H1 (cell line): Measurements from ENCODE around the gene AGBL4. TPM values are rescaled to one million over a fixed set of nuclear protein-coding genes. Genes with fewer than 3 reads are reported as not detected.

ENCODE experiments used
- CTCF ChIA-PET: fragments of 300-600 bp; sonication (Branson Sonifier 250); formaldehyde crosslinking; loops from one replicate; lab custom pipeline; 2021; ENCODE audit not compliant: partially characterized antibody; lab: Charles Lee
- POLR2A ChIA-PET: fragments of 300-600 bp; sonication (Branson Sonifier 250); formaldehyde crosslinking; loops from one replicate; lab custom pipeline; 2021; ENCODE audit warnings: inconsistent platforms; ENCODE audit not compliant: partially characterized antibody; lab: Charles Lee
- DNase-seq, 2 experiments: peaks; one replicate each; pipeline versions ENCODE4 v3.0.0 to v3.0.0-alpha.2; 2010 to 2022; ENCODE audit warnings: low spot score in 2 of 2, low read depth in 1 of 2, mixed read lengths in 1 of 2
- FAIRE-seq: peaks from 2 replicates; lab custom pipeline; 2011; peaks lifted over from hg19 to GRCh38; lab: Jason Lieb, UNC
- H2AFZ ChIP-seq: 2 replicates; pipeline ENCODE4 v1.8.1; 2012; ENCODE audit warnings: low read length, inconsistent platforms
- H2AK5ac ChIP-seq: 2 replicates; pipeline ENCODE4 v1.6.1; 2013; ENCODE audit warnings: low read depth, low read length
- H2BK120ac ChIP-seq: replicated peaks from 2 replicates; pipeline ENCODE3; 2013; ENCODE audit warnings: low read depth, low read length, inconsistent platforms
- H2BK12ac ChIP-seq: 2 replicates; pipeline ENCODE4 v1.6.1; 2013; ENCODE audit warnings: low read depth, low read length
- H2BK15ac ChIP-seq: 2 replicates; pipeline ENCODE4 v1.6.1; 2013; ENCODE audit warnings: low read length
- H2BK20ac ChIP-seq: 2 replicates; pipeline ENCODE4 v1.6.1; 2013; ENCODE audit warnings: low read length
- H2BK5ac ChIP-seq: 2 replicates; pipeline ENCODE4 v1.6.1; 2013; ENCODE audit warnings: low read depth, low read length
- H3K14ac ChIP-seq: 2 replicates; pipeline ENCODE4 v1.6.1; 2013; ENCODE audit warnings: inconsistent platforms; ENCODE audit not compliant: insufficient read length
- H3K18ac ChIP-seq: 2 replicates; pipeline ENCODE4 v1.6.1; 2013; ENCODE audit warnings: low read length; ENCODE audit errors: extremely low read depth
- H3K23ac ChIP-seq: 2 replicates; pipeline ENCODE4 v1.6.1; 2013; ENCODE audit warnings: inconsistent platforms; ENCODE audit not compliant: insufficient read length
- H3K23me2 ChIP-seq: 2 replicates; pipeline ENCODE4 v1.6.1; 2013; ENCODE audit warnings: low read depth, low read length
- H3K27ac ChIP-seq: 2 replicates; pipeline ENCODE4 v1.6.1; 2011; ENCODE audit warnings: low read depth, low read length, inconsistent platforms
- H3K27me3 ChIP-seq, 4 experiments: replicated peaks in 1 of 4; 1 replicate in 1 of 4; 2 replicates in 3 of 4; pipeline versions ENCODE4 v1.6.1 to v1.8.1; 2011 to 2013; ENCODE audit warnings: low read length in 3 of 4, mild to moderate bottlenecking in 3 of 4, inconsistent platforms in 2 of 4, mixed read lengths in 2 of 4, moderate library complexity in 1 of 4; ENCODE audit not compliant: control insufficient read depth in 3 of 4, insufficient read depth in 3 of 4; ENCODE audit errors: extremely low read depth in 1 of 4
- H3K36me3 ChIP-seq, 4 experiments: 2 replicates each; pipeline versions ENCODE4 v1.6.1 to v1.8.1; 2011 to 2013; ENCODE audit warnings: mild to moderate bottlenecking in 4 of 4, low read length in 3 of 4, moderate library complexity in 2 of 4, control low read depth in 1 of 4, inconsistent platforms in 1 of 4; ENCODE audit not compliant: insufficient read depth in 4 of 4, control insufficient read depth in 2 of 4
- H3K4ac ChIP-seq: replicated peaks from 2 replicates; pipeline ENCODE3; 2013; ENCODE audit warnings: low read length, low read depth, mixed read lengths, inconsistent platforms; ENCODE audit not compliant: insufficient read length
- H3K4me1 ChIP-seq, 4 experiments: replicated peaks in 1 of 4; 1 replicate in 1 of 4; 2 replicates in 3 of 4; pipeline versions ENCODE4 v1.6.1 to v1.8.1; 2011 to 2013; ENCODE audit warnings: low read length in 3 of 4, inconsistent platforms in 2 of 4, mixed read lengths in 1 of 4; ENCODE audit not compliant: insufficient read depth in 4 of 4, control insufficient read depth in 3 of 4
- H3K4me2 ChIP-seq, 2 experiments: 2 replicates each; pipeline versions ENCODE4 v1.6.1 to v1.8.1; 2011 to 2013; ENCODE audit warnings: low read depth in 2 of 2, low read length in 2 of 2, control low read depth in 1 of 2, inconsistent platforms in 1 of 2, mild to moderate bottlenecking in 1 of 2; ENCODE audit not compliant: insufficient read depth in 1 of 2
- H3K4me3 ChIP-seq, 4 experiments: fragments of 200-600, 300-600 bp in 1 of 4; sonication (generic), shearing (Covaris generic), sonication (Bioruptor Twin) in 1 of 4; 2 replicates each; pipeline versions ENCODE4 v1.5.1 to v1.8.1; 2011 to 2016; ENCODE audit warnings: low read length in 4 of 4, low read depth in 3 of 4, control low read depth in 2 of 4, inconsistent platforms in 2 of 4, mild to moderate bottlenecking in 2 of 4, mixed read lengths in 1 of 4, moderate library complexity in 1 of 4; ENCODE audit not compliant: insufficient read depth in 2 of 4; ENCODE audit errors: extremely low read depth in 1 of 4
- H3K56ac ChIP-seq: replicated peaks from 2 replicates; pipeline ENCODE3; 2013; ENCODE audit warnings: low read depth, mild to moderate bottlenecking, mixed read lengths, low read length, inconsistent platforms; ENCODE audit not compliant: insufficient read length
- H3K79me1 ChIP-seq: 2 replicates; pipeline ENCODE4 v1.6.1; 2013; ENCODE audit warnings: low read depth, low read length, control low read depth
- H3K79me2 ChIP-seq, 2 experiments: 2 replicates each; pipeline versions ENCODE4 v1.6.1 to v1.8.1; 2012 to 2013; ENCODE audit warnings: low read length in 2 of 2, mild to moderate bottlenecking in 2 of 2, inconsistent platforms in 1 of 2; ENCODE audit not compliant: insufficient read depth in 2 of 2, control insufficient read depth in 1 of 2
- H3K9ac ChIP-seq, 4 experiments: replicated peaks in 1 of 4; 1 replicate in 1 of 4; 2 replicates in 3 of 4; pipeline versions ENCODE4 v1.6.1 to v1.8.1; 2011 to 2013; ENCODE audit warnings: low read depth in 3 of 4, low read length in 3 of 4, control low read depth in 2 of 4, mild to moderate bottlenecking in 2 of 4, moderate library complexity in 2 of 4, inconsistent platforms in 1 of 4; ENCODE audit errors: extremely low read depth in 1 of 4
- H3K9me3 ChIP-seq, 2 experiments: 2 replicates each; pipeline versions ENCODE4 v1.6.1 to v1.8.1; 2012 to 2013; ENCODE audit warnings: mild to moderate bottlenecking in 2 of 2, moderate library complexity in 2 of 2, control low read depth in 1 of 2, inconsistent platforms in 1 of 2, low read depth in 1 of 2, low read length in 1 of 2, mixed read lengths in 1 of 2; ENCODE audit not compliant: insufficient read depth in 2 of 2
- H4K20me1 ChIP-seq, 2 experiments: replicated peaks in 1 of 2; 2 replicates each; pipeline versions ENCODE3 to v1.8.1; 2011 to 2013; ENCODE audit warnings: inconsistent platforms in 2 of 2, low read length in 2 of 2, mild to moderate bottlenecking in 1 of 2; ENCODE audit not compliant: insufficient read depth in 2 of 2, control insufficient read depth in 1 of 2
- H4K5ac ChIP-seq: 2 replicates; pipeline ENCODE4 v1.6.1; 2013; ENCODE audit warnings: low read length, low read depth, mixed read lengths, inconsistent platforms; ENCODE audit not compliant: insufficient read length
- H4K8ac ChIP-seq: 2 replicates; pipeline ENCODE4 v1.8.0; 2013; ENCODE audit warnings: mild to moderate bottlenecking, moderate library complexity, low read length, inconsistent platforms; ENCODE audit not compliant: insufficient read depth; ENCODE audit errors: extremely low read depth
- H4K91ac ChIP-seq: replicated peaks from 2 replicates; pipeline ENCODE3; 2013; ENCODE audit warnings: low read length, mixed read lengths, inconsistent platforms; ENCODE audit not compliant: insufficient read length
- BRCA1 ChIP-seq: IDR thresholded peaks from 2 replicates; pipeline ENCODE4 v1.6.1; 2012; ENCODE audit warnings: low read depth, low read length, improper control_type of control experiment
- GABPA ChIP-seq: IDR thresholded peaks from 2 replicates; pipeline ENCODE4 v1.6.1; 2011; ENCODE audit warnings: mild to moderate bottlenecking, low read length, moderate library complexity, borderline replicate concordance; ENCODE audit not compliant: insufficient read depth
- POLR2A ChIP-seq, 2 experiments: IDR thresholded peaks; 1 replicate in 1 of 2; 2 replicates in 1 of 2; pipeline ENCODE4 v1.6.1; 2011; ENCODE audit warnings: low read depth in 2 of 2, low read length in 2 of 2, mild to moderate bottlenecking in 2 of 2; ENCODE audit errors: control extremely low read depth in 1 of 2
- SP4 ChIP-seq: IDR thresholded peaks from 2 replicates; pipeline ENCODE4 v1.6.1; 2012; ENCODE audit warnings: low read length, inconsistent platforms
- WGBS, 2 experiments: shearing (Covaris generic) in 1 of 2; methylation state at CpG; one replicate each; pipeline versions ENCODE4 v1.1.6 to v1.1.7; 2013 to 2015; ENCODE audit warnings: low lambda C conversion rate in 2 of 2, mixed read lengths in 2 of 2, inconsistent platforms in 1 of 2, low coverage in 1 of 2, missing lambda C conversion rate in 1 of 2; ENCODE audit not compliant: insufficient replicate concordance in 2 of 2, insufficient coverage in 1 of 2, insufficient read length in 1 of 2; ENCODE audit errors: extremely low coverage in 1 of 2, missing lambda C conversion rate in 1 of 2; 5-methylcytosine and 5-hydroxymethylcytosine counted together
- polyA plus RNA-seq, 7 experiments: library from polyadenylated mRNA; depleted of rRNA in 3 of 7; stranded (reverse) in 5 of 7; unstranded in 2 of 7; fragments of >200 nt in 5 of 7; fragments of 200-250 nt in 2 of 7; gene quantifications; 1 replicate in 5 of 7; 2 replicates in 1 of 7; 4 replicates in 1 of 7; pipeline versions ENCODE4 v1.2.1 to v1.2.3, GENCODE V29; 2011 to 2013; ENCODE audit warnings: missing spikeins in 2 of 7, mixed read lengths in 2 of 7
- total RNA-seq: library from RNA; stranded (reverse); fragmentation: NEBNext Ultra II Directional; extraction: Animal tissue kit (Norgen Biotek cat#: 25700); gene quantifications from 2 replicates; pipeline ENCODE4 v1.2.1, GENCODE V29; 2021
- TF ChIP-seq, protein P1 (sequence below): IDR thresholded peaks from 2 replicates; pipeline ENCODE4 v1.6.1; 2012; ENCODE audit warnings: low read length, inconsistent platforms
- TF ChIP-seq, protein P2 (sequence below): IDR thresholded peaks from 2 replicates; pipeline ENCODE4 v1.6.1; 2011; ENCODE audit warnings: low read depth, mild to moderate bottlenecking, low read length; ENCODE audit not compliant: insufficient read depth

The AGBL4 gene
- total and polyA plus RNA-seq, 2 of the 8 experiments (the other 6 are each of a cell fraction or from before 2014, with no cell fraction given) = 0.41 to 0.45 TPM

DNA sequence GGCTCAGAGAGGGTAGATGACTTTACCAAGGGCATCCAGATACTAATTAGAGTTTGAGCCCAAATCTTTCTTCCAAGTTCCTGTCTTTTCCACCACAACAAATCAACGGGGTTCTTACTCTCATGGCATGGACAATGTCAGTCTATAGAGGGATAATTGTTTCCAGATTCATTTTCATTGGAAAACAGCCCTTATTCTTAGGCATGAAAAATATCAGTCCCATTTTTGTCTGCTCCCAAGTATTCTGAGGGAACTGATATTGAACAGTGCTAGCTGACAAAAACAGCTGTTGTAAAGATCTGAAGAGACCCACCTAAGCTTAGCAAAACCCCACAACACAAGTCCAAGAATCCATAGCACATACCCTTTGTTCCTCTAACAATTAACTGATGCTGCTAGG, 898.0 kb downstream of the AGBL4 start:
- H2BK120ac ChIP-seq = no peak overlapping the region
- no peak overlapping the region for H3K4me2 ChIP-seq
- no peaks in the 10 kb centered on the region for H3K27me3 ChIP-seq
- no peaks in the 10 kb centered on the region for H3K4me1 ChIP-seq
- 71% methylated on average over 1 of the region's 1 CpG; no CpG with 5 or more reads in 1 of the 2 experiments for WGBS, 2 experiments
- H3K79me1 ChIP-seq = no peaks in the 10 kb centered on the region
- H2AFZ ChIP-seq = no peak overlapping the region
- no peak overlapping the region for H3K9ac ChIP-seq
- TF ChIP-seq GABPA (no peak), SP4 (no peak), POLR2A (IDR thresholded peaks at IDR 0.05; ENCODE audit: control extremely low read depth in 1 of 2, low read depth in 2 of 2, low read length in 2 of 2) (no peak), BRCA1 (no peak)
- TF ChIP-seq, protein P1, sequence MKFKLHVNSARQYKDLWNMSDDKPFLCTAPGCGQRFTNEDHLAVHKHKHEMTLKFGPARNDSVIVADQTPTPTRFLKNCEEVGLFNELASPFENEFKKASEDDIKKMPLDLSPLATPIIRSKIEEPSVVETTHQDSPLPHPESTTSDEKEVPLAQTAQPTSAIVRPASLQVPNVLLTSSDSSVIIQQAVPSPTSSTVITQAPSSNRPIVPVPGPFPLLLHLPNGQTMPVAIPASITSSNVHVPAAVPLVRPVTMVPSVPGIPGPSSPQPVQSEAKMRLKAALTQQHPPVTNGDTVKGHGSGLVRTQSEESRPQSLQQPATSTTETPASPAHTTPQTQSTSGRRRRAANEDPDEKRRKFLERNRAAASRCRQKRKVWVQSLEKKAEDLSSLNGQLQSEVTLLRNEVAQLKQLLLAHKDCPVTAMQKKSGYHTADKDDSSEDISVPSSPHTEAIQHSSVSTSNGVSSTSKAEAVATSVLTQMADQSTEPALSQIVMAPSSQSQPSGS = no peak
- TF ChIP-seq, protein P2, sequence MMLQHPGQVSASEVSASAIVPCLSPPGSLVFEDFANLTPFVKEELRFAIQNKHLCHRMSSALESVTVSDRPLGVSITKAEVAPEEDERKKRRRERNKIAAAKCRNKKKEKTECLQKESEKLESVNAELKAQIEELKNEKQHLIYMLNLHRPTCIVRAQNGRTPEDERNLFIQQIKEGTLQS = no peak
- FAIRE-seq (no peak), DNase-seq (no peak)
- CTCF ChIA-PET = no interaction called here
- no peak overlapping the region for H2BK20ac ChIP-seq
- no peak overlapping the region for H4K91ac ChIP-seq
- no peak overlapping the region for H3K4ac ChIP-seq
- H3K9me3 ChIP-seq = peaks cover 45 to 52% of the 10 kb centered on the region in 2 experiments
- H3K27ac ChIP-seq = no peak overlapping the region
- no peaks in the 10 kb centered on the region for H4K20me1 ChIP-seq
- no peak overlapping the region for H2AK5ac ChIP-seq
- H2BK12ac ChIP-seq = no peak overlapping the region
- POLR2A ChIA-PET = no interaction called here
- H2BK5ac ChIP-seq = no peak overlapping the region
- H2BK15ac ChIP-seq = no peak overlapping the region
- no peaks in the 10 kb centered on the region for H3K79me2 ChIP-seq
- no peaks in the 10 kb centered on the region for H3K23me2 ChIP-seq
- H3K18ac ChIP-seq = no peak overlapping the region
- H3K23ac ChIP-seq = no peak overlapping the region
- H3K56ac ChIP-seq = no peak overlapping the region
- no peak overlapping the region for H4K8ac ChIP-seq
- H3K14ac ChIP-seq = no peak overlapping the region
- no peak overlapping the region for H3K4me3 ChIP-seq
- no peak overlapping the region for H4K5ac ChIP-seq
- no peaks in the 10 kb centered on the region for H3K36me3 ChIP-seq
